RWPE2 (cell line): ENCODE measurements around the gene MOB2.

ENCODE experiments used
- ATAC-seq: fragments of 200-7000 bp; cut with Tn5 transposase; 3 replicates; pipeline ENCODE4 v1.9.1; 2021; ENCODE audit warnings: low read depth
- DNase-seq: peaks from one replicate; pipeline ENCODE4 v3.0.0-alpha.2; 2020; ENCODE audit warnings: low spot score
- H3K27ac ChIP-seq: fragments of 450-650 bp; 2 replicates; pipeline ENCODE4 v1.5.1; 2017; ENCODE audit warnings: mild to moderate bottlenecking; ENCODE audit not compliant: poor library complexity, severe bottlenecking
- H3K27me3 ChIP-seq: fragments of 250-450 bp; sonication (Bioruptor Pico); 2 replicates; pipeline ENCODE4 v1.5.1; 2021; ENCODE audit warnings: mild to moderate bottlenecking, moderate library complexity; ENCODE audit not compliant: insufficient read depth, poor library complexity, severe bottlenecking
- H3K36me3 ChIP-seq: fragments of 250-450 bp; sonication (Bioruptor Pico); 2 replicates; pipeline ENCODE4 v1.5.1; 2020; ENCODE audit warnings: low read depth, mild to moderate bottlenecking, moderate library complexity
- H3K4me1 ChIP-seq: fragments of 250-450 bp; sonication (Bioruptor Pico); 2 replicates; pipeline ENCODE4 v1.5.1; 2021; ENCODE audit warnings: mild to moderate bottlenecking, moderate library complexity; ENCODE audit not compliant: insufficient read depth, poor library complexity, severe bottlenecking
- H3K4me3 ChIP-seq: fragments of 250-450 bp; sonication (Bioruptor Pico); 2 replicates; pipeline ENCODE4 v1.5.1; 2021; ENCODE audit warnings: mild to moderate bottlenecking, moderate library complexity; ENCODE audit not compliant: severe bottlenecking
- H3K9me3 ChIP-seq: fragments of 250-450 bp; sonication (Bioruptor Pico); 2 replicates; pipeline ENCODE4 v1.5.1; 2021; ENCODE audit warnings: mild to moderate bottlenecking, moderate library complexity; ENCODE audit not compliant: severe bottlenecking
- TF ChIP-seq, protein P1 (sequence below): fragments of 450-650 bp; IDR thresholded peaks from one replicate; pipeline ENCODE4 v1.5.1; 2017; ENCODE audit warnings: mild to moderate bottlenecking, moderate library complexity; ENCODE audit not compliant: poor library complexity, severe bottlenecking

Gene MOB2

GRCh38 chr11:1480555-1481482 is 5.8 kb downstream of the MOB2 start:
- DNase-seq = no peak
- no peak overlapping the region for H3K27ac ChIP-seq
- no peak overlapping the region for H3K4me3 ChIP-seq
- no peaks in the 10 kb centered on the region for H3K9me3 ChIP-seq
- H3K36me3 ChIP-seq = no peaks in the 10 kb centered on the region; the same call in 1 of the 2 replicates
- no peaks in the 10 kb centered on the region for H3K4me1 ChIP-seq
- no peak for ATAC-seq
- TF ChIP-seq, protein P1, sequence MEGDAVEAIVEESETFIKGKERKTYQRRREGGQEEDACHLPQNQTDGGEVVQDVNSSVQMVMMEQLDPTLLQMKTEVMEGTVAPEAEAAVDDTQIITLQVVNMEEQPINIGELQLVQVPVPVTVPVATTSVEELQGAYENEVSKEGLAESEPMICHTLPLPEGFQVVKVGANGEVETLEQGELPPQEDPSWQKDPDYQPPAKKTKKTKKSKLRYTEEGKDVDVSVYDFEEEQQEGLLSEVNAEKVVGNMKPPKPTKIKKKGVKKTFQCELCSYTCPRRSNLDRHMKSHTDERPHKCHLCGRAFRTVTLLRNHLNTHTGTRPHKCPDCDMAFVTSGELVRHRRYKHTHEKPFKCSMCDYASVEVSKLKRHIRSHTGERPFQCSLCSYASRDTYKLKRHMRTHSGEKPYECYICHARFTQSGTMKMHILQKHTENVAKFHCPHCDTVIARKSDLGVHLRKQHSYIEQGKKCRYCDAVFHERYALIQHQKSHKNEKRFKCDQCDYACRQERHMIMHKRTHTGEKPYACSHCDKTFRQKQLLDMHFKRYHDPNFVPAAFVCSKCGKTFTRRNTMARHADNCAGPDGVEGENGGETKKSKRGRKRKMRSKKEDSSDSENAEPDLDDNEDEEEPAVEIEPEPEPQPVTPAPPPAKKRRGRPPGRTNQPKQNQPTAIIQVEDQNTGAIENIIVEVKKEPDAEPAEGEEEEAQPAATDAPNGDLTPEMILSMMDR = no peak
- no peaks in the 10 kb centered on the region for H3K27me3 ChIP-seq

- TF ChIP-seq, protein P1 = no peak
- H3K36me3 ChIP-seq = no peaks in the 10 kb centered on the region; the same call in 1 of the 2 replicates
- H3K27ac ChIP-seq = no peak overlapping the region
- no peak overlapping the region for H3K4me3 ChIP-seq
- H3K4me1 ChIP-seq = no peaks in the 10 kb centered on the region
- DNase-seq (no peak), ATAC-seq (no peak)
- no peaks in the 10 kb centered on the region for H3K27me3 ChIP-seq
- H3K9me3 ChIP-seq = no peaks in the 10 kb centered on the region
These were observed 6.4 kb downstream of the MOB2 start for GRCh38 chr11:1480191-1480554.

GRCh38 chr11:1479678-1480118 is 6.9 kb downstream of the MOB2 start:
- Histone ChIP-seq H3K27ac (no peak overlapping the region), H3K36me3 (no peaks in the 10 kb centered on the region; the same call in 1 of the 2 replicates), H3K4me3 (no peak overlapping the region), H3K27me3 (no peaks in the 10 kb centered on the region), H3K4me1 (no peaks in the 10 kb centered on the region), H3K9me3 (no peaks in the 10 kb centered on the region)
- DNase-seq = no peak
- ATAC-seq = no peak
- TF ChIP-seq, protein P1 = no peak

DNA sequence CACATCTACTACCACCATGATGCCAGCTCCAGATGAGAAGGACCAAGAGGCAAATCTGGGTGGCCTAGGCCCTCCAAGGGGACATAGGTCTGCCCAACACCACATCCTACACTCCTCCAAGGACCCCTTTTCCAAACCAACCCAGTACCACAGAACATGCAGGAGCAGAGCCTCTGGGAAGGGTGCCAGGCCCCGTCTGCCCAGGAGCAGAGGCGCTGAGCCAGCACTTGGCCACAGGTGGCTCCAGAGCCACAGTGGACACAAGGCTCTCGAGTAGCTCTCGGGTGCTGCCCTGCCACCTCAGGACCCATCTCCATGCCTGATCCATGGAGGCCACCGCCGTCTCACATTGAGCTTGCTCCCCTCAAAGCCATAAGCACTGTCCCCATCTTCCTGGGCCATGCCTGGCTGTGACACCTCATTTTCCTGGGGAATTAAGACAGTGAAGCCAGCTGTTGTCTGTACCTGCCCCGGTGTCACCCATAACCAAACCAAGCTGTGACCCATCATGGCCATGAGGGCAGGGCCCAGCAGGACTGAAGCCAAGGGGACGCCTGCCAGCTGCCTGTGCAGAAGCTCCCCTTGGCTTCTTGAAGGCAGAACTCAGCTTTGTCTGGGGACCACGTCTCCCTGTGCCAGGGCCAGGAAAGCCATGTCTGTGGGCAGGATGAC is 7.4 kb downstream of the MOB2 start:
- DNase-seq (no peak), ATAC-seq (no peak)
- Histone ChIP-seq H3K4me1 (no peaks in the 10 kb centered on the region), H3K27me3 (no peaks in the 10 kb centered on the region), H3K27ac (no peak overlapping the region), H3K4me3 (no peak overlapping the region), H3K9me3 (no peaks in the 10 kb centered on the region), H3K36me3 (no peaks in the 10 kb centered on the region; the same call in 1 of the 2 replicates)
- TF ChIP-seq, protein P1 = no peak
